ENCODE measurements around the gene A3GALT2.

A3GALT2 gene

GRCh38 chr1:33320619-33321165 is at the start of gene A3GALT2:
Gene A3GALT2 (minus strand): TSS chr1:33321098. CDS start chr1:33321098, 0 bp downstream.
- DNase-seq, result no peak

GRCh38 chr1:33370301-33370700 is 49.4 kb upstream of the A3GALT2 start:
- DNase-seq, result no peak

GRCh38 chr1:33369764-33370163 is 48.9 kb upstream of the A3GALT2 start:
- DNase-seq, result no peak

- DNase-seq, result no peak
These were observed 48.2 kb upstream of the A3GALT2 start for GRCh38 chr1:33369081-33369480.

- DNase-seq, result no peak
These were observed 47.5 kb upstream of the A3GALT2 start for GRCh38 chr1:33368431-33368830.

GRCh38 chr1:33367485-33368405 is 46.8 kb upstream of the A3GALT2 start:
- DNase-seq, result no peak

GRCh38 chr1:33366762-33367484 is 46.0 kb upstream of the A3GALT2 start:
- DNase-seq, result no peak

- no peak for DNase-seq
These were observed 44.7 kb upstream of the A3GALT2 start for GRCh38 chr1:33365560-33365997.

GRCh38 chr1:33364565-33364918 is 43.6 kb upstream of the A3GALT2 start:
- DNase-seq, result no peak

- no peak for DNase-seq
These were observed 42.6 kb upstream of the A3GALT2 start for GRCh38 chr1:33363470-33363861.

GRCh38 chr1:33363021-33363420 is 42.1 kb upstream of the A3GALT2 start:
- DNase-seq, result no peak

- DNase-seq, result peak; percentile 19
These were observed 40.8 kb upstream of the A3GALT2 start for GRCh38 chr1:33361532-33362235.

- no peak for DNase-seq
These were observed 39.5 kb upstream of the A3GALT2 start for GRCh38 chr1:33360367-33360766.

GRCh38 chr1:33359931-33360330 is 39.0 kb upstream of the A3GALT2 start:
- no peak for DNase-seq

- no peak for DNase-seq
These were observed 38.1 kb upstream of the A3GALT2 start for GRCh38 chr1:33358795-33359503.

- DNase-seq, result no peak
These were observed 37.4 kb upstream of the A3GALT2 start for GRCh38 chr1:33358114-33358794.

- DNase-seq, result no peak
These were observed 36.2 kb upstream of the A3GALT2 start for GRCh38 chr1:33357099-33357498.

- DNase-seq, result no peak
These were observed 33.9 kb upstream of the A3GALT2 start for GRCh38 chr1:33354707-33355316.

GRCh38 chr1:33353531-33353930 is 32.6 kb upstream of the A3GALT2 start:
- DNase-seq, result no peak

GRCh38 chr1:33351281-33351660 is 30.4 kb upstream of the A3GALT2 start:
- DNase-seq, result no peak

GRCh38 chr1:33350611-33351280 is 29.8 kb upstream of the A3GALT2 start:
- DNase-seq, result no peak

Data from GF-D8 (cell line).